HepG2 (cell line): ENCODE data around the gene TNFSF15.

Experiments
- ELF1 ChIP-seq: sonication (generic); formaldehyde crosslinking; IDR thresholded peaks from 2 replicates; pipeline ENCODE4 v1.4.0; 2020; ENCODE audit warnings: missing genetic modification reagents
- MAFK ChIP-seq, 2 experiments: IDR thresholded peaks in 1 of 2; conservative IDR thresholded peaks in 1 of 2; 2 replicates each; pipeline ENCODE4 v1.6.1; 2011; ENCODE audit warnings: improper control_type of control experiment in 2 of 2, low read length in 2 of 2
- POLR2A ChIP-seq, 2 experiments: IDR thresholded peaks; 2 replicates each; pipeline ENCODE4 v1.6.1; 2011; ENCODE audit warnings: low read depth in 2 of 2, low read length in 2 of 2, mild to moderate bottlenecking in 1 of 2, moderate library complexity in 1 of 2; ENCODE audit not compliant: insufficient read depth in 1 of 2
- ZFP1 ChIP-seq: IDR thresholded peaks from 2 replicates; pipeline ENCODE4 v1.6.1; 2016
- TF ChIP-seq, protein P1 (sequence below): sonication (generic); formaldehyde crosslinking; IDR thresholded peaks from 2 replicates; pipeline ENCODE4 v1.5.0; 2020; ENCODE audit warnings: mild to moderate bottlenecking, missing genetic modification reagents, moderate library complexity
- TF ChIP-seq, protein P2 (sequence below), 2 experiments: sonication (generic) in 1 of 2; formaldehyde crosslinking in 1 of 2; IDR thresholded peaks; 2 replicates each; pipeline versions ENCODE4 v1.4.0 to v1.6.1; 2018 to 2020; ENCODE audit warnings: missing genetic modification reagents in 2 of 2, borderline replicate concordance in 1 of 2, low read depth in 1 of 2, mild to moderate bottlenecking in 1 of 2, missing biosample characterization in 1 of 2
- TF ChIP-seq, protein P3 (sequence below): sonication (generic); formaldehyde crosslinking; conservative IDR thresholded peaks from 2 replicates; pipeline ENCODE4 v1.4.0; 2020; ENCODE audit warnings: missing genetic modification reagents
- TF ChIP-seq, protein P4 (sequence below): sonication (generic); formaldehyde crosslinking; IDR thresholded peaks from 2 replicates; pipeline ENCODE4 v1.4.0; 2020; ENCODE audit warnings: mild to moderate bottlenecking, missing genetic modification reagents

DNA sequence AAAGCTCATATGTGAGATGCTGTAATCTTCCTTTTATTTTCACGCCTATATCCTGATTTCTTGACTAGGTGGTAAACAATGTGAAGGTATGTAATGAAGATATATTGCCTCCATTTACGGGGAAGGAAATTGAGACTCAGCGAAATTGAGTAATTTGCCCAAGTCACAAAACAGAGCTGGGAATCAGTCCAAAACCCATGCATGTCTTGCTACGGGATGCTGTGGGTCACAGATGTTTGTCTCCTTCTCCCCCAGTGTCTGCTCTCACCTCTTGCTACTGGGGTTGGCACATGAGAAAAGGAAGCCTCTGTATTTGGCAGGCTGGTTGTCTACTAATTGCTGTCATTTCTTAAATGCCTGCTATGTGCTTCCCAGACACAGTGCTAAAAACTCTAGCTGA is 70.1 kb downstream of the TNFSF15 start:
- TF ChIP-seq ELF1 (CRISPR knock-in tag) (no peak), POLR2A (IDR thresholded peaks at IDR 0.05; ENCODE audit: insufficient read depth in 1 of 2, low read depth in 2 of 2, low read length in 2 of 2) (no peak), MAFK (conservative IDR thresholded peaks at IDR 0.05 in 1 of 2, IDR thresholded peaks at IDR 0.05 in 1 of 2; ENCODE audit: low read length in 2 of 2) (no peak), ZFP1 (CRISPR knock-in tag) (no peak)
- TF ChIP-seq, protein P1, sequence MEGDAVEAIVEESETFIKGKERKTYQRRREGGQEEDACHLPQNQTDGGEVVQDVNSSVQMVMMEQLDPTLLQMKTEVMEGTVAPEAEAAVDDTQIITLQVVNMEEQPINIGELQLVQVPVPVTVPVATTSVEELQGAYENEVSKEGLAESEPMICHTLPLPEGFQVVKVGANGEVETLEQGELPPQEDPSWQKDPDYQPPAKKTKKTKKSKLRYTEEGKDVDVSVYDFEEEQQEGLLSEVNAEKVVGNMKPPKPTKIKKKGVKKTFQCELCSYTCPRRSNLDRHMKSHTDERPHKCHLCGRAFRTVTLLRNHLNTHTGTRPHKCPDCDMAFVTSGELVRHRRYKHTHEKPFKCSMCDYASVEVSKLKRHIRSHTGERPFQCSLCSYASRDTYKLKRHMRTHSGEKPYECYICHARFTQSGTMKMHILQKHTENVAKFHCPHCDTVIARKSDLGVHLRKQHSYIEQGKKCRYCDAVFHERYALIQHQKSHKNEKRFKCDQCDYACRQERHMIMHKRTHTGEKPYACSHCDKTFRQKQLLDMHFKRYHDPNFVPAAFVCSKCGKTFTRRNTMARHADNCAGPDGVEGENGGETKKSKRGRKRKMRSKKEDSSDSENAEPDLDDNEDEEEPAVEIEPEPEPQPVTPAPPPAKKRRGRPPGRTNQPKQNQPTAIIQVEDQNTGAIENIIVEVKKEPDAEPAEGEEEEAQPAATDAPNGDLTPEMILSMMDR (CRISPR knock-in tag) = no peak
- TF ChIP-seq, protein P2, sequence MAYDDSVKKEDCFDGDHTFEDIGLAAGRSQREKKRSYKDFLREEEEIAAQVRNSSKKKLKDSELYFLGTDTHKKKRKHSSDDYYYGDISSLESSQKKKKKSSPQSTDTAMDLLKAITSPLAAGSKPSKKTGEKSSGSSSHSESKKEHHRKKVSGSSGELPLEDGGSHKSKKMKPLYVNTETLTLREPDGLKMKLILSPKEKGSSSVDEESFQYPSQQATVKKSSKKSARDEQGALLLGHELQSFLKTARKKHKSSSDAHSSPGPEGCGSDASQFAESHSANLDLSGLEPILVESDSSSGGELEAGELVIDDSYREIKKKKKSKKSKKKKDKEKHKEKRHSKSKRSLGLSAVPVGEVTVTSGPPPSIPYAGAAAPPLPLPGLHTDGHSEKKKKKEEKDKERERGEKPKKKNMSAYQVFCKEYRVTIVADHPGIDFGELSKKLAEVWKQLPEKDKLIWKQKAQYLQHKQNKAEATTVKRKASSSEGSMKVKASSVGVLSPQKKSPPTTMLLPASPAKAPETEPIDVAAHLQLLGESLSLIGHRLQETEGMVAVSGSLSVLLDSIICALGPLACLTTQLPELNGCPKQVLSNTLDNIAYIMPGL (CRISPR knock-in tag; IDR thresholded peaks at IDR 0.05; ENCODE audit: borderline replicate concordance in 1 of 2, low read depth in 1 of 2) = no peak
- TF ChIP-seq, protein P3, sequence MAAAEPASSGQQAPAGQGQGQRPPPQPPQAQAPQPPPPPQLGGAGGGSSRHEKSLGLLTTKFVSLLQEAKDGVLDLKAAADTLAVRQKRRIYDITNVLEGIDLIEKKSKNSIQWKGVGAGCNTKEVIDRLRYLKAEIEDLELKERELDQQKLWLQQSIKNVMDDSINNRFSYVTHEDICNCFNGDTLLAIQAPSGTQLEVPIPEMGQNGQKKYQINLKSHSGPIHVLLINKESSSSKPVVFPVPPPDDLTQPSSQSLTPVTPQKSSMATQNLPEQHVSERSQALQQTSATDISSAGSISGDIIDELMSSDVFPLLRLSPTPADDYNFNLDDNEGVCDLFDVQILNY = no peak
- TF ChIP-seq, protein P4, sequence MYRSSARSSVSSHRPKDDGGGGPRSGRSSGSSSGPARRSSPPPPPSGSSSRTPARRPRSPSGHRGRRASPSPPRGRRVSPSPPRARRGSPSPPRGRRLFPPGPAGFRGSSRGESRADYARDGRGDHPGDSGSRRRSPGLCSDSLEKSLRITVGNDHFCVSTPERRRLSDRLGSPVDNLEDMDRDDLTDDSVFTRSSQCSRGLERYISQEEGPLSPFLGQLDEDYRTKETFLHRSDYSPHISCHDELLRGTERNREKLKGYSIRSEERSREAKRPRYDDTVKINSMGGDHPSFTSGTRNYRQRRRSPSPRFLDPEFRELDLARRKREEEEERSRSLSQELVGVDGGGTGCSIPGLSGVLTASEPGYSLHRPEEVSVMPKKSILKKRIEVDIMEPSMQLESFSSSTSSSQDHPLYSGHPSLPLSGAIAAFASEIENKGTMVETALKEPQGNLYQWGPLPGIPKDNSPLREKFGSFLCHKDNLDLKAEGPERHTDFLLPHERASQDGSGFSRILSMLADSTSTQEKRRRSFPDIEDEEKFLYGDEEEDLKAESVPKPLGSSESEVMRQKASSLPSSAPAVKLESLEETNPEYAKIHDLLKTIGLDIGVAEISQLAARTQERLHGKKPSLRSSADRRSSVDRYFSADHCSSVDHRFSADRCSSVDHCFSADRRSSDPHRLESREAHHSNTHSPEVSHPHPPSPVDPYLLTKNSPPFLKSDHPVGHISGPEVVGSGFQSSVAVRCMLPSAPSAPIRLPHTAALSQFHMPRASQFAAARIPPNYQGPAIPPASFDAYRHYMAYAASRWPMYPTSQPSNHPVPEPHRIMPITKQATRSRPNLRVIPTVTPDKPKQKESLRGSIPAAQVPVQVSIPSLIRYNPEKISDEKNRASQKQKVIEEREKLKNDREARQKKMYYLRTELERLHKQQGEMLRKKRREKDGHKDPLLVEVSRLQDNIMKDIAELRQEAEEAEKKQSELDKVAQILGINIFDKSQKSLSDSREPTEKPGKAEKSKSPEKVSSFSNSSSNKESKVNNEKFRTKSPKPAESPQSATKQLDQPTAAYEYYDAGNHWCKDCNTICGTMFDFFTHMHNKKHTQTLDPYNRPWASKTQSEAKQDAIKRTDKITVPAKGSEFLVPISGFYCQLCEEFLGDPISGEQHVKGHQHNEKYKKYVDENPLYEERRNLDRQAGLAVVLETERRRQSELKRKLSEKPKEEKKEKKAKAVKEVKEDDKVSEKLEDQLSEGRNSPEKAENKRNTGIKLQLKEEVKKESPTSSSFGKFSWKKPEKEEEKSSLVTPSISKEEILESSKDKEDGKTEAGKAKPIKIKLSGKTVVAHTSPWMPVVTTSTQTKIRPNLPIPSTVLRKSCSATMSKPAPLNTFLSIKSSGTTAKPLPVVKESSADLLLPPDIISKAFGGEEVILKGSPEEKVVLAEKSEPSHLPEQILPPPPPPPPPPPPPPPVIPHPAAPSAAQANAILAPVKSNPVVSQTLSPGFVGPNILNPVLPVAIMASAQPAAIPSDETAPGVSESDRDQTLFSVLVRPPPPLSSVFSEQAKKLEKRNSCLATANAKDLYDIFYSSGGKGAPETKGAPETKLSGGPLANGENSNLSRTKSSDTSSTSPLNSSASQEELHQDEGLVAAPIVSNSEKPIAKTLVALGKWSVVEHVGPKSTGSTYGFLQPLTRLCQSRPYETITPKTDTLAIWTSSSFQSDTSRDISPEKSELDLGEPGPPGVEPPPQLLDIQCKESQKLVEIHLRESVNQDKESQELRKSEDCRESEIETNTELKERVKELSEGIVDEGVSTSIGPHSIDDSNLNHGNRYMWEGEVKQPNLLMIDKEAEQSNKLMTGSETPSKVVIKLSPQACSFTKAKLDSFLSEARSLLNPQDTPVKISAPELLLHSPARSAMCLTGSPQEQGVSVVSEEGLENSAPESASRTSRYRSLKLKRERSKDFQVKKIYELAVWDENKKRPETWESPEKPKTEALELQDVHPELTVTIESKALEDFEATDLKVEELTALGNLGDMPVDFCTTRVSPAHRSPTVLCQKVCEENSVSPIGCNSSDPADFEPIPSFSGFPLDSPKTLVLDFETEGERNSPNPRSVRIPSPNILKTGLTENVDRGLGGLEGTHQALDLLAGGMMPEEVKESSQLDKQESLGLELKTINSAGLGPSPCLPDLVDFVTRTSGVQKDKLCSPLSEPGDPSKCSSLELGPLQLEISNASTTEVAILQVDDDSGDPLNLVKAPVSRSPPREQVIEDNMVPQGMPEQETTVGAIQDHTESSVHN = no peak
